ENCODE measurements around the gene RHO.
"Not testable (repeated sequence)": the region's sequence is repeated elsewhere in the genome, so short reads cannot be mapped to it uniquely, and the experiment has no call there.

GRCh38 chr3:129494499-129494898 is 33.9 kb upstream of the RHO start:
- TF ChIP-seq CTCF (IDR thresholded peaks at IDR 0.05; ENCODE audit: low read depth, low read length); EZH2phosphoT487 (IDR thresholded peaks at IDR 0.05; ENCODE audit: low read depth): not testable (repeated sequence)

Measured in OCI-LY3 (cell line).